Measurements from ENCODE around the gene BICRA.
A peak's percentile ranks its signal among the peaks of the same experiment; 100 is the strongest.

Gene BICRA

DNA sequence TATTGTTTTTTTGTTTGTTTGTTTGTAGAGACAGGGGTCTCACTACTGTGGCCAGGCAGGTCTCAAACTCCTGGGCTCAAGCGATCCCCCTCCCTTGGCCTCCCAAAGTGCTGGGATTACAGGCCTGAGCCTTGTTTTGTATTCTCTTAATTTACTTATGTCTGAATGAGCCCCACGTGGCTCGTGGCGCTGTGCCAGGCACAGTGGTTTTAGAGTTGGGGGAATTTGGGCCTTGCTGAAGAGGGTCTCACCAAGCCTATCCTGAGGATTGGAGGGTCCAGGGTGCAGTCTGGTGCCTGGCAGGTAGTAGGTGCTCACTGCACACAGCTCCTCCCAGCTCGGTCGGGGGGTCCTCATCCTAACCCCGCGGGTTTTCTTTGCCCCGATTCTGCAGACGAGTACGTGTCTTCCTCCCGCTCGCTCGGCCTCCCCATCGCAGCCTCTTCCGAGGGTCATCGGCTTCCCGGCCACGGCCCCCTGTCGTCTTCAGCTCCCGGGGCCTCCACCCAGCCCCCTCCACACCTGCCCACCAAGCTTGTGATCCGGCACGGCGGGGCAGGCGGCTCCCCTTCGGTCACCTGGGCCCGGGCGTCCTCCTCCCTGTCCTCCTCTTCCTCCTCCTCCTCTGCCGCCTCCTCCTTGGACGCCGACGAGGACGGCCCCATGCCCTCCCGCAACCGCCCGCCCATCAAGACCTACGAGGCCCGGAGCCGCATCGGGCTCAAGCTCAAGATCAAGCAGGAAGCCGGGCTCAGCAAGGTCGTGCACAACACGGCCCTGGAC is 92.2 kb downstream of the BICRA start:
- Histone ChIP-seq H3K36me3 (ENCODE audit: control insufficient read depth, insufficient read depth, low read length) (peaks cover 27% of the 10 kb centered on the region), H3K4me3 (ENCODE audit: low read depth, low read length) (no peak overlapping the region), H3K9me3 (ENCODE audit: control insufficient read depth, insufficient read depth, low read length) (no peaks in the 10 kb centered on the region), H3K4me1 (ENCODE audit: control insufficient read depth, insufficient read depth, low read length) (peaks cover 7% of the 10 kb centered on the region), H3K9ac (ENCODE audit: low read depth, low read length) (no peak overlapping the region), H3K27me3 (ENCODE audit: control insufficient read depth, insufficient read depth, low read length) (no peaks in the 10 kb centered on the region)

DNA sequence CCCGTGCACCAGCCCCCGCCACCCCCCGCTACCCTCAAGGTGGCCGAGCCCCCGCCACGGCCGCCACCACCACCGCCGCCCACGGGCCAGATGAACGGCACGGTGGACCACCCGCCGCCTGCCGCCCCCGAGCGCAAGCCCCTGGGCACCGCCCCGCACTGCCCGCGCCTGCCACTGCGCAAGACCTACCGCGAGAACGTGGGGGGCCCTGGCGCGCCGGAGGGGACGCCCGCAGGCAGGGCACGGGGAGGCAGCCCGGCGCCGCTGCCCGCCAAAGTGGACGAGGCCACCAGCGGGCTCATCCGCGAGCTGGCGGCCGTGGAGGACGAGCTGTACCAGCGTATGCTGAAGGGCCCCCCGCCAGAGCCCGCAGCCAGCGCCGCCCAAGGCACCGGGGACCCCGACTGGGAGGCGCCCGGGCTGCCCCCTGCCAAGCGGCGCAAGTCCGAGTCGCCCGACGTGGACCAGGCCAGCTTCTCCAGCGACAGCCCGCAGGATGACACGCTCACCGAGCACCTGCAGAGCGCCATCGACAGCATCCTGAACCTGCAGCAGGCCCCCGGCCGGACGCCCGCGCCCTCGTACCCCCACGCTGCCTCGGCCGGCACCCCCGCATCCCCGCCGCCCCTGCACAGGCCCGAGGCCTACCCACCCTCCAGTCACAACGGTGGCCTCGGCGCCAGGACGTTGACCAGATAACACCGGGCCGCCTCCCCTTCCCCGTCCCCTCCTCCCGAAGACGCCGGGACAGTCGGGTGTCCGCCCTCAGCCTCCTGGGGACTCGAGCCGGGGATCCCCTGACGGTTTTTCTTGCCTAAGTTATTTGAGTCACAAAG is 93.0 kb downstream of the BICRA start:
- Histone ChIP-seq H3K9me3 (ENCODE audit: control insufficient read depth, insufficient read depth, low read length) (no peaks in the 10 kb centered on the region), H3K4me3 (ENCODE audit: low read depth, low read length) (no peak overlapping the region)

DNA sequence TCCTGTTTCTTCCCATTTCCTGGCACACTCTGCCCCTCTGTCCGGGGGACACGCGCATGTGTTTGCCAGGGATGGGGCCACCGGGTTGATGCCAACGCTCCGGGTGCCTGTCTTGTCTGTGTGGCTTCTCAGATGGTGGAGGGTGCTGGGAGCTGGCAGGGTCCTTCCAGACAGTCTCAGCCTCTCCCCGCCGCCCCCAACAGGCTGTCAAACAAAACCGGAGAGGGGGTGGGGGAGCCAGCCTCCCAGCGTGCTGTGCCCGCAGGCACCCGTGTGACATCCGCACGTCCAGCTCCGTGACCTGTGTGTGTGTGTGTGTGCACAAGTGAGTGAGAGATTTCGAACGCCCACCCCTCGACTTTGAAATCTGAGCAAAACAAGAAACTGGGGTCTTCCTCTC is 93.7 kb downstream of the BICRA start:
- Histone ChIP-seq H3K27me3 (ENCODE audit: control insufficient read depth, insufficient read depth, low read length) (no peaks in the 10 kb centered on the region), H3K9ac (ENCODE audit: low read depth, low read length) (no peak overlapping the region), H3K9me3 (ENCODE audit: control insufficient read depth, insufficient read depth, low read length) (no peaks in the 10 kb centered on the region), H3K4me1 (ENCODE audit: control insufficient read depth, insufficient read depth, low read length) (peaks cover 7% of the 10 kb centered on the region), H3K36me3 (ENCODE audit: control insufficient read depth, insufficient read depth, low read length) (peaks cover 27% of the 10 kb centered on the region), H3K4me3 (ENCODE audit: low read depth, low read length) (no peak overlapping the region)

More for the DNA sequence above, 93.0 kb downstream of the BICRA start:
- H3K4me1 ChIP-seq (ENCODE audit: control insufficient read depth, insufficient read depth, low read length) = peaks cover 7% of the 10 kb centered on the region
- H3K27me3 ChIP-seq (ENCODE audit: control insufficient read depth, insufficient read depth, low read length) = no peaks in the 10 kb centered on the region
- H3K36me3 ChIP-seq (ENCODE audit: control insufficient read depth, insufficient read depth, low read length) = peaks cover 27% of the 10 kb centered on the region
- H3K9ac ChIP-seq (ENCODE audit: low read depth, low read length) = no peak overlapping the region

- peaks cover 27% of the 10 kb centered on the region for H3K36me3 ChIP-seq (ENCODE audit: control insufficient read depth, insufficient read depth, low read length)
- no peaks in the 10 kb centered on the region for H3K27me3 ChIP-seq (ENCODE audit: control insufficient read depth, insufficient read depth, low read length)
- H3K9ac ChIP-seq (ENCODE audit: low read depth, low read length) = no peak overlapping the region
- peaks cover 4% of the 10 kb centered on the region for H3K4me1 ChIP-seq (ENCODE audit: control insufficient read depth, insufficient read depth, low read length)
- H3K4me3 ChIP-seq (ENCODE audit: low read depth, low read length) = no peak overlapping the region
- no peaks in the 10 kb centered on the region for H3K9me3 ChIP-seq (ENCODE audit: control insufficient read depth, insufficient read depth, low read length)
Measured at GRCh38 chr19:47703301-47703700, 94.4 kb downstream of the BICRA start.

GRCh38 chr19:47704024-47704423 is 95.1 kb downstream of the BICRA start:
- Histone ChIP-seq H3K9me3 (ENCODE audit: control insufficient read depth, insufficient read depth, low read length) (no peaks in the 10 kb centered on the region), H3K4me3 (ENCODE audit: low read depth, low read length) (no peak overlapping the region), H3K4me1 (ENCODE audit: control insufficient read depth, insufficient read depth, low read length) (peaks cover 2% of the 10 kb centered on the region), H3K9ac (ENCODE audit: low read depth, low read length) (no peak overlapping the region), H3K36me3 (ENCODE audit: control insufficient read depth, insufficient read depth, low read length) (peaks cover 20% of the 10 kb centered on the region), H3K27me3 (ENCODE audit: control insufficient read depth, insufficient read depth, low read length) (no peaks in the 10 kb centered on the region)

- Histone ChIP-seq H3K9ac (ENCODE audit: low read depth, low read length) (no peak overlapping the region), H3K27me3 (ENCODE audit: control insufficient read depth, insufficient read depth, low read length) (no peaks in the 10 kb centered on the region), H3K9me3 (ENCODE audit: control insufficient read depth, insufficient read depth, low read length) (no peaks in the 10 kb centered on the region), H3K4me3 (ENCODE audit: low read depth, low read length) (no peak overlapping the region), H3K4me1 (ENCODE audit: control insufficient read depth, insufficient read depth, low read length) (no peaks in the 10 kb centered on the region), H3K36me3 (ENCODE audit: control insufficient read depth, insufficient read depth, low read length) (peaks cover 15% of the 10 kb centered on the region)
Measured at GRCh38 chr19:47704656-47705055, 95.7 kb downstream of the BICRA start.

GRCh38 chr19:47707135-47707925 is 98.4 kb downstream of the BICRA start:
- no peaks in the 10 kb centered on the region for H3K4me1 ChIP-seq (ENCODE audit: control insufficient read depth, insufficient read depth, low read length)
- H3K27me3 ChIP-seq (ENCODE audit: control insufficient read depth, insufficient read depth, low read length) = no peaks in the 10 kb centered on the region
- H3K36me3 ChIP-seq (ENCODE audit: control insufficient read depth, insufficient read depth, low read length) = peaks cover 6% of the 10 kb centered on the region
- H3K4me3 ChIP-seq (ENCODE audit: low read depth, low read length) = no peak overlapping the region
- no peak overlapping the region for H3K9ac ChIP-seq (ENCODE audit: low read depth, low read length)
- no peaks in the 10 kb centered on the region for H3K9me3 ChIP-seq (ENCODE audit: control insufficient read depth, insufficient read depth, low read length)

DNA sequence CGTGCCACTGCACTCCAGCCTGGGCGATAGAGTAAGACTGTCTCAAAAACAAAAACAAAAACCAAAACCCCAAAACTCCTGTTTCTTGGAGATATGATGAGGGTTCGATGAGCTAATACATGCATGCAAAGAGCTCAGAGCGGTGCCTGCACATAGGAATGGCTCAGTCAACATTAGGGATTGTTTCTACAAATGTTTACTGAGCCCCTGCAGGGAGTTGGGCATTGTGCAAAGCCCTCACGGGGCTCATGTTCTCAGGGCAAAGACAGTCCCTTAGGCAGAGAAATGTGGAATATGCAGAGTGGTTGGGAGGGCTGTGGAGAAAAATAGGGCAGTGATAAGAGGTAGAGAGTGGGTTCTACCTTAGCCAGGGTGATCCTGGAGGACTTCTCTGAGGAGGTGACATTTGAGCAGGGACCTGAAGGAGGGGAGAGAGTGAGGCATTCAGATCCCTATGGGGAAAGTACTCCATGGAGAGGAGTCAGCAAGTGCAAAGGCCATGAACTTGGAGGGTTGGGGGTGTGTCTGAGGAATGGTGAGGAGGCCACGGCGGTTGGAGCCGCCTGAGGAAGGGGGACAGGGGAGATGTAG is 102.8 kb downstream of the BICRA start:
- Histone ChIP-seq H3K9ac (ENCODE audit: low read depth, low read length) (no peak overlapping the region), H3K36me3 (ENCODE audit: control insufficient read depth, insufficient read depth, low read length) (no peaks in the 10 kb centered on the region), H3K27me3 (ENCODE audit: control insufficient read depth, insufficient read depth, low read length) (no peaks in the 10 kb centered on the region), H3K4me1 (ENCODE audit: control insufficient read depth, insufficient read depth, low read length) (no peaks in the 10 kb centered on the region), H3K9me3 (ENCODE audit: control insufficient read depth, insufficient read depth, low read length) (no peaks in the 10 kb centered on the region), H3K4me3 (ENCODE audit: low read depth, low read length) (no peak overlapping the region)

- H3K9ac ChIP-seq (ENCODE audit: low read depth, low read length) = peak within 1 kb of the TSS; percentile 56
- H3K4me3 ChIP-seq (ENCODE audit: low read depth, low read length) = peak within 1 kb of the TSS; percentile 78
Measured at GRCh38 chr19:47713046-47714021, 104.4 kb downstream of the BICRA start, which contains the start of gene EHD2. TSS of gene EHD2 (plus strand) at chr19:47713422. CDS start at chr19:47716613, 3,191 bp downstream.

DNA sequence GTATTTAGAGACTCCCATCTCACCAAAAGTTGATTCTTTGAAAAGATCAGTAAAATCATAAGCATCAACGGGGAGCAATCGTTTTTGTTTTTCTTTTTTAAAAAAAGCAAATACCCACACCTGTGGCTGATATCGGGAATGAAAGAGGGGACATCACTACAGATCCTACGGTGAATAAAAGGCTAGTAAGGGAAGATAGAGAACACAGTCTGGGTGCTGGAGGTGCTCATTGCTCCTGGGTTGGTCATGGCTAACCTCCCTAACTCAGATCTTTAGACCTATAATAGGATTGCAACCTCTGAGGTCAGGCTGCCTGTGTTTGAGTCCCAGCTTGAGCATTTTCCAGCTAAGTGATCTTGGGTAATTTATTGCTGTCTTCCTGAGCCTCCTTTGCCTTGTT is 105.4 kb downstream of the BICRA start:
- Histone ChIP-seq H3K36me3 (ENCODE audit: control insufficient read depth, insufficient read depth, low read length) (no peaks in the 10 kb centered on the region), H3K27me3 (ENCODE audit: control insufficient read depth, insufficient read depth, low read length) (no peaks in the 10 kb centered on the region), H3K4me1 (ENCODE audit: control insufficient read depth, insufficient read depth, low read length) (no peaks in the 10 kb centered on the region), H3K4me3 (ENCODE audit: low read depth, low read length) (peak overlapping the region; percentile 78), H3K9me3 (ENCODE audit: control insufficient read depth, insufficient read depth, low read length) (no peaks in the 10 kb centered on the region), H3K9ac (ENCODE audit: low read depth, low read length) (no peak overlapping the region)

More at GRCh38 chr19:47713046-47714021, 104.4 kb downstream of the BICRA start, which contains the start of gene EHD2:
- Histone ChIP-seq H3K9me3 (ENCODE audit: control insufficient read depth, insufficient read depth, low read length) (no peaks in the 10 kb centered on the region), H3K36me3 (ENCODE audit: control insufficient read depth, insufficient read depth, low read length) (no peaks in the 10 kb centered on the region), H3K27me3 (ENCODE audit: control insufficient read depth, insufficient read depth, low read length) (no peaks in the 10 kb centered on the region), H3K4me1 (ENCODE audit: control insufficient read depth, insufficient read depth, low read length) (no peaks in the 10 kb centered on the region)

Data from iPS-15b (cell line).